Measurements from ENCODE around the gene FASLG.

The FASLG gene

GRCh38 chr1:172638249-172638648 is 20.7 kb upstream of the FASLG start:
- peaks cover 12% of the 10 kb centered on the region for H3K9me3 Mint-ChIP-seq
- TF ChIP-seq CTCF (IDR thresholded peaks at IDR 0.05) = no peak
- DNase-seq = no peak
- H3K36me3 Mint-ChIP-seq (ENCODE audit: low read depth) = no peaks in the 10 kb centered on the region
- H3K27ac Mint-ChIP-seq = no peak overlapping the region
- H3K4me3 Mint-ChIP-seq = no peak overlapping the region
- peaks cover 3% of the 10 kb centered on the region for H3K27me3 Mint-ChIP-seq (ENCODE audit: low read depth, poor library complexity)
- peaks cover 4% of the 10 kb centered on the region for H3K4me1 Mint-ChIP-seq

GRCh38 chr1:172638885-172639831 is 19.7 kb upstream of the FASLG start:
- Mint-ChIP-seq H3K36me3 (ENCODE audit: low read depth) (no peaks in the 10 kb centered on the region), H3K9me3 (peaks cover 12% of the 10 kb centered on the region), H3K4me1 (peaks cover 12% of the 10 kb centered on the region), H3K27ac (no peak overlapping the region), H3K4me3 (no peak overlapping the region), H3K27me3 (ENCODE audit: low read depth, poor library complexity) (peaks cover 3% of the 10 kb centered on the region)
- TF ChIP-seq CTCF (IDR thresholded peaks at IDR 0.05) = no peak
- DNase-seq = no peak

GRCh38 chr1:172640111-172640510 is 18.8 kb upstream of the FASLG start:
- no peak for TF ChIP-seq CTCF (IDR thresholded peaks at IDR 0.05)
- Mint-ChIP-seq H3K9me3 (peaks cover 12% of the 10 kb centered on the region), H3K4me3 (no peak overlapping the region), H3K4me1 (peaks cover 12% of the 10 kb centered on the region), H3K27ac (no peak overlapping the region), H3K27me3 (ENCODE audit: low read depth, poor library complexity) (no peaks in the 10 kb centered on the region), H3K36me3 (ENCODE audit: low read depth) (no peaks in the 10 kb centered on the region)
- DNase-seq = no peak

GRCh38 chr1:172641492-172641891 is 17.4 kb upstream of the FASLG start:
- TF ChIP-seq CTCF (IDR thresholded peaks at IDR 0.05) = no peak
- Mint-ChIP-seq H3K27me3 (ENCODE audit: low read depth, poor library complexity) (no peaks in the 10 kb centered on the region), H3K9me3 (peaks cover 8% of the 10 kb centered on the region), H3K4me1 (peaks cover 12% of the 10 kb centered on the region), H3K27ac (no peak overlapping the region), H3K4me3 (no peak overlapping the region), H3K36me3 (ENCODE audit: low read depth) (no peaks in the 10 kb centered on the region)
- no peak for DNase-seq

- H3K4me1 Mint-ChIP-seq = peaks cover 12% of the 10 kb centered on the region
- no peak overlapping the region for H3K4me3 Mint-ChIP-seq
- no peak for DNase-seq
- H3K36me3 Mint-ChIP-seq (ENCODE audit: low read depth) = no peaks in the 10 kb centered on the region
- TF ChIP-seq CTCF (IDR thresholded peaks at IDR 0.05) = no peak
- no peaks in the 10 kb centered on the region for H3K9me3 Mint-ChIP-seq
- H3K27me3 Mint-ChIP-seq (ENCODE audit: low read depth, poor library complexity) = no peaks in the 10 kb centered on the region
- no peak overlapping the region for H3K27ac Mint-ChIP-seq
Measured at GRCh38 chr1:172642970-172643369, 15.9 kb upstream of the FASLG start.

GRCh38 chr1:172646653-172647052 is 12.2 kb upstream of the FASLG start:
- Mint-ChIP-seq H3K9me3 (no peaks in the 10 kb centered on the region), H3K36me3 (ENCODE audit: low read depth) (no peaks in the 10 kb centered on the region), H3K4me3 (no peak overlapping the region), H3K27ac (no peak overlapping the region), H3K4me1 (peaks cover 12% of the 10 kb centered on the region), H3K27me3 (ENCODE audit: low read depth, poor library complexity) (peaks cover 3% of the 10 kb centered on the region)
- TF ChIP-seq CTCF (IDR thresholded peaks at IDR 0.05) = no peak
- no peak for DNase-seq
